Measurements from ENCODE around the gene PITPNB.

DNA sequence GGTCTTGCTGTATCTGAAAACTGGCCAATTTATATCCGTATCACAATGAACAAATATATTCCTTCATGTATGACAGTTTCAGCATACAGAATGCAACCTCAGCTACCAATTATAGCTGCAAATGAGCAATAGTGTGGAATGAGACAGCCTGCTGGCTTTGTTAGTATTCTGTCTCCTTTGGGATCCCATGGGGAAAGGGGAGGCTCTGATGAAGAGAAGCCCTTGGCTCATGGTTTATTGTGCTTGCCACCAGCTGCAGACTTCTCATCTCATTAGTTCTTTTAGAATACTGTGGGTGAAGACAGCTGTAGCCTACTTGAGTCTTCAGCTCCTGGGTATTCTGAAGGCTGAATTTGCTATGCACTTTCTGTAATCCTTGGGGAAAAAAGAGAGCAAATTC, 42.4 kb downstream of the PITPNB start:
- TF ChIP-seq, protein P1, sequence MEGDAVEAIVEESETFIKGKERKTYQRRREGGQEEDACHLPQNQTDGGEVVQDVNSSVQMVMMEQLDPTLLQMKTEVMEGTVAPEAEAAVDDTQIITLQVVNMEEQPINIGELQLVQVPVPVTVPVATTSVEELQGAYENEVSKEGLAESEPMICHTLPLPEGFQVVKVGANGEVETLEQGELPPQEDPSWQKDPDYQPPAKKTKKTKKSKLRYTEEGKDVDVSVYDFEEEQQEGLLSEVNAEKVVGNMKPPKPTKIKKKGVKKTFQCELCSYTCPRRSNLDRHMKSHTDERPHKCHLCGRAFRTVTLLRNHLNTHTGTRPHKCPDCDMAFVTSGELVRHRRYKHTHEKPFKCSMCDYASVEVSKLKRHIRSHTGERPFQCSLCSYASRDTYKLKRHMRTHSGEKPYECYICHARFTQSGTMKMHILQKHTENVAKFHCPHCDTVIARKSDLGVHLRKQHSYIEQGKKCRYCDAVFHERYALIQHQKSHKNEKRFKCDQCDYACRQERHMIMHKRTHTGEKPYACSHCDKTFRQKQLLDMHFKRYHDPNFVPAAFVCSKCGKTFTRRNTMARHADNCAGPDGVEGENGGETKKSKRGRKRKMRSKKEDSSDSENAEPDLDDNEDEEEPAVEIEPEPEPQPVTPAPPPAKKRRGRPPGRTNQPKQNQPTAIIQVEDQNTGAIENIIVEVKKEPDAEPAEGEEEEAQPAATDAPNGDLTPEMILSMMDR (conservative IDR thresholded peaks at IDR 0.05; ENCODE audit: low read depth in 2 of 2): no peak
- TF ChIP-seq NANOG (IDR thresholded peaks at IDR 0.05; ENCODE audit: borderline replicate concordance) (no peak), STAT1 (IDR thresholded peaks at IDR 0.05; ENCODE audit: unreplicated experiment) (no peak), POLR2AphosphoS5 (IDR thresholded peaks at IDR 0.05; ENCODE audit: low read depth) (no peak), CREB1 (CRISPR knock-in tag; IDR thresholded peaks at IDR 0.05; ENCODE audit: low read depth) (no peak)
- TF ChIP-seq, protein P2, sequence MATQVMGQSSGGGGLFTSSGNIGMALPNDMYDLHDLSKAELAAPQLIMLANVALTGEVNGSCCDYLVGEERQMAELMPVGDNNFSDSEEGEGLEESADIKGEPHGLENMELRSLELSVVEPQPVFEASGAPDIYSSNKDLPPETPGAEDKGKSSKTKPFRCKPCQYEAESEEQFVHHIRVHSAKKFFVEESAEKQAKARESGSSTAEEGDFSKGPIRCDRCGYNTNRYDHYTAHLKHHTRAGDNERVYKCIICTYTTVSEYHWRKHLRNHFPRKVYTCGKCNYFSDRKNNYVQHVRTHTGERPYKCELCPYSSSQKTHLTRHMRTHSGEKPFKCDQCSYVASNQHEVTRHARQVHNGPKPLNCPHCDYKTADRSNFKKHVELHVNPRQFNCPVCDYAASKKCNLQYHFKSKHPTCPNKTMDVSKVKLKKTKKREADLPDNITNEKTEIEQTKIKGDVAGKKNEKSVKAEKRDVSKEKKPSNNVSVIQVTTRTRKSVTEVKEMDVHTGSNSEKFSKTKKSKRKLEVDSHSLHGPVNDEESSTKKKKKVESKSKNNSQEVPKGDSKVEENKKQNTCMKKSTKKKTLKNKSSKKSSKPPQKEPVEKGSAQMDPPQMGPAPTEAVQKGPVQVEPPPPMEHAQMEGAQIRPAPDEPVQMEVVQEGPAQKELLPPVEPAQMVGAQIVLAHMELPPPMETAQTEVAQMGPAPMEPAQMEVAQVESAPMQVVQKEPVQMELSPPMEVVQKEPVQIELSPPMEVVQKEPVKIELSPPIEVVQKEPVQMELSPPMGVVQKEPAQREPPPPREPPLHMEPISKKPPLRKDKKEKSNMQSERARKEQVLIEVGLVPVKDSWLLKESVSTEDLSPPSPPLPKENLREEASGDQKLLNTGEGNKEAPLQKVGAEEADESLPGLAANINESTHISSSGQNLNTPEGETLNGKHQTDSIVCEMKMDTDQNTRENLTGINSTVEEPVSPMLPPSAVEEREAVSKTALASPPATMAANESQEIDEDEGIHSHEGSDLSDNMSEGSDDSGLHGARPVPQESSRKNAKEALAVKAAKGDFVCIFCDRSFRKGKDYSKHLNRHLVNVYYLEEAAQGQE (IDR thresholded peaks at IDR 0.05; ENCODE audit: unreplicated experiment): no peak
